Stomach (tissue), 9 donors: ENCODE measurements around the gene ELAC1. TPM values are rescaled to one million over a fixed set of nuclear protein-coding genes. Genes with fewer than 3 reads are reported as not detected.

Experiments
- DNase-seq, 2 donors: peaks; one replicate each; pipeline versions ENCODE4 v3.0.0 to v3.0.0-alpha.2; 2013 to 2019
- H3K27ac ChIP-seq, 5 donors: fragments of 200-600 bp in 4 of 5; sonication (generic) in 4 of 5; one replicate each; pipeline ENCODE4 v1.5.1; 2013 to 2019; ENCODE audit warnings: mild to moderate bottlenecking in 1 of 5, moderate library complexity in 1 of 5
- H3K27me3 ChIP-seq, 3 donors: fragments of 200-600 bp; sonication (generic); one replicate each; pipeline ENCODE4 v1.5.1; 2017 to 2019; ENCODE audit warnings: mixed run types in 1 of 3
- H3K36me3 ChIP-seq, 4 donors: fragments of 200-600 bp; sonication (generic); 1 replicate in 3 of 4; 2 replicates in 1 of 4; pipeline ENCODE4 v1.5.1; 2016 to 2019
- H3K4me1 ChIP-seq, 4 donors: fragments of 200-600 bp; sonication (generic); one replicate each; pipeline ENCODE4 v1.5.1; 2016 to 2019
- H3K4me3 ChIP-seq, 4 donors: fragments of 200-600 bp; sonication (generic) in 3 of 4; one replicate each; pipeline ENCODE4 v1.5.1; 2016 to 2019; ENCODE audit warnings: mild to moderate bottlenecking in 1 of 4
- H3K9me3 ChIP-seq, 4 donors: fragments of 200-600 bp; sonication (generic); one replicate each; pipeline ENCODE4 v1.5.1; 2016 to 2019
- EP300 ChIP-seq: sonication (generic); formaldehyde crosslinking; IDR thresholded peaks from one replicate; pipeline ENCODE4 v1.6.1; 2017; ENCODE audit warnings: antibody characterized with exemption
- POLR2A ChIP-seq, 4 donors: fragments of 450-650 bp; IDR thresholded peaks; one replicate each; pipeline ENCODE4 v1.6.1; 2016; ENCODE audit warnings: antibody characterized with exemption in 4 of 4, control low read depth in 2 of 4, mild to moderate bottlenecking in 1 of 4, moderate library complexity in 1 of 4
- POLR2AphosphoS5 ChIP-seq, 3 donors: sonication (generic); formaldehyde crosslinking; IDR thresholded peaks; one replicate each; pipeline ENCODE4 v1.6.1; 2016; ENCODE audit warnings: antibody characterized with exemption in 3 of 3
- WGBS, 5 donors: extraction: QIAGEN DNeasy Blood & Tissue Kit in 3 of 5; methylation state at CpG; one replicate each; pipeline versions ENCODE4 v1.1.5 to v1.1.7; 2013 to 2018; 5-methylcytosine and 5-hydroxymethylcytosine counted together
- intact Hi-C: fragments of 100-400 bp; cut with DNase I; formaldehyde crosslinking; loops from one replicate; pipeline ENCODE4 v1.15.1; 2023; ENCODE audit warnings: low total_unique reads
- polyA plus RNA-seq, 3 donors: library from polyadenylated mRNA; stranded (reverse); fragments of 200-250 nt; gene quantifications; one replicate each; pipeline ENCODE4 v1.2.3, GENCODE V29; 2013
- total RNA-seq, 5 donors: library from RNA; depleted of rRNA; stranded (reverse); fragments of >200 nt; gene quantifications; one replicate each; pipeline versions ENCODE4 v1.1.0 to v1.2.3, GENCODE V29; 2014 to 2016
- TF ChIP-seq, protein P1 (sequence below), 7 experiments: fragments of 450-650 bp in 4 of 7; fragments of 200-600 bp in 3 of 7; sonication (generic) in 3 of 7; IDR thresholded peaks; one replicate each; pipeline ENCODE4 v1.5.1; 2016 to 2019; ENCODE audit warnings: antibody characterized with exemption in 7 of 7, control low read depth in 2 of 7, mild to moderate bottlenecking in 1 of 7
- donor health status: healthy with polysubstance abuse.
- donor health status: Bipolar disorder and iron deficiency.
- donor health status: healthy.

Gene ELAC1
- total and polyA plus RNA-seq, 8 donors, result 0.87 to 22.8 (median 6.4) TPM

DNA sequence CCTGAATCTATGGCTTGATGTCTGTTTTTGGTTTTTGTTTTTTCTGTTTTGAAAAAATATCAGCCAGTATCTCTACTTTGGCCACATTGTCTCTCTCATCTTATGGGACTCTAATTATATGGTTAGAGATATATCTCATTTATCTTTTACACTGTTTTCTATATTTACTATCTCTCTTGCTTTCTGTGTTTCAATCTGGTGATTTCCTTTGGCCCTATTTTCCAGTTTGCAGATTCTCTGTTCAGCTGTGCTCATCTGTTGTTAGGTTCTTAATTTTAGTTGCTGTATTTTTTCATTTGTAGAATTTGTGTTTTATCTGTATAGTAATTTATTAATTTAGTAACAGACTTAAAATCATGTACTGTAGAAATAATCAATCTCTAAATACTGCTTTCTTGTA, 41.3 kb upstream of the ELAC1 start:
- intact Hi-C loops, result no loop called here
- TF ChIP-seq, protein P1, sequence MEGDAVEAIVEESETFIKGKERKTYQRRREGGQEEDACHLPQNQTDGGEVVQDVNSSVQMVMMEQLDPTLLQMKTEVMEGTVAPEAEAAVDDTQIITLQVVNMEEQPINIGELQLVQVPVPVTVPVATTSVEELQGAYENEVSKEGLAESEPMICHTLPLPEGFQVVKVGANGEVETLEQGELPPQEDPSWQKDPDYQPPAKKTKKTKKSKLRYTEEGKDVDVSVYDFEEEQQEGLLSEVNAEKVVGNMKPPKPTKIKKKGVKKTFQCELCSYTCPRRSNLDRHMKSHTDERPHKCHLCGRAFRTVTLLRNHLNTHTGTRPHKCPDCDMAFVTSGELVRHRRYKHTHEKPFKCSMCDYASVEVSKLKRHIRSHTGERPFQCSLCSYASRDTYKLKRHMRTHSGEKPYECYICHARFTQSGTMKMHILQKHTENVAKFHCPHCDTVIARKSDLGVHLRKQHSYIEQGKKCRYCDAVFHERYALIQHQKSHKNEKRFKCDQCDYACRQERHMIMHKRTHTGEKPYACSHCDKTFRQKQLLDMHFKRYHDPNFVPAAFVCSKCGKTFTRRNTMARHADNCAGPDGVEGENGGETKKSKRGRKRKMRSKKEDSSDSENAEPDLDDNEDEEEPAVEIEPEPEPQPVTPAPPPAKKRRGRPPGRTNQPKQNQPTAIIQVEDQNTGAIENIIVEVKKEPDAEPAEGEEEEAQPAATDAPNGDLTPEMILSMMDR (IDR thresholded peaks at IDR 0.05), result no peak
- TF ChIP-seq POLR2AphosphoS5 (IDR thresholded peaks at IDR 0.05) (no peak), EP300 (no peak), POLR2A (IDR thresholded peaks at IDR 0.05) (no peak)

DNA sequence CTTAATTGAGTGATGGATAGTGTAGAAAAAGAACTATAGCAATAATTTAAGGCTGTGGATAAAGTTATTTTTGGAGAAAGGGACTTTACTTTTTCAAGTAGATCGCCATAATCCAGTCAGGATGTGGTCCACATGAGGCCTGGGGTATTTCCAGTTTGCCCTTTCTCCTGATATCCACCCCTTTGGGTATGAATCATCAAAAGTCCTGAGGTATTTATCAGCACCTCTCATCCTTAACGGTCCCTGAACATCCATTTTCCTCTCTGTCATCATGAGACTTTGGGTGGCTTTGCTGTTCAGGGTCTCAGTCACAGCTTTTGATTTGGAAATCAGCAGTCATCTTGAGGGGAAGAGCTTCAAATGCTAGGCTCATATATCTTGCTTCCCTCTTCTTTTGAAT, 39.3 kb upstream of the ELAC1 start:
- H3K9me3 ChIP-seq, result no peaks in the 10 kb centered on the region
- DNase-seq, result no peak
- no peak overlapping the region for H3K4me3 ChIP-seq
- intact Hi-C loops, result no loop called here
- H3K27ac ChIP-seq, result no peak overlapping the region
- TF ChIP-seq, protein P1 (IDR thresholded peaks at IDR 0.05), result no peak
- TF ChIP-seq POLR2AphosphoS5 (IDR thresholded peaks at IDR 0.05) (no peak), POLR2A (IDR thresholded peaks at IDR 0.05) (no peak), EP300 (no peak)
- 84 to 90% (median 89%) methylated on average over 2 of the region's 2 CpGs for WGBS, 5 donors
- H3K27me3 ChIP-seq, result no peaks in the 10 kb centered on the region
- H3K36me3 ChIP-seq, result peaks cover 16 to 81% (median 72%) of the 10 kb centered on the region in 4 donors
- H3K4me1 ChIP-seq, result no peaks in the 10 kb centered on the region

More for the DNA sequence above, 41.3 kb upstream of the ELAC1 start:
- no peaks in the 10 kb centered on the region for H3K9me3 ChIP-seq
- H3K27ac ChIP-seq, result no peak overlapping the region
- no peak overlapping the region for H3K4me3 ChIP-seq
- peaks cover 20 to 82% (median 74%) of the 10 kb centered on the region in 4 donors for H3K36me3 ChIP-seq
- DNase-seq, result no peak
- H3K4me1 ChIP-seq, result no peaks in the 10 kb centered on the region
- H3K27me3 ChIP-seq, result no peaks in the 10 kb centered on the region

DNA sequence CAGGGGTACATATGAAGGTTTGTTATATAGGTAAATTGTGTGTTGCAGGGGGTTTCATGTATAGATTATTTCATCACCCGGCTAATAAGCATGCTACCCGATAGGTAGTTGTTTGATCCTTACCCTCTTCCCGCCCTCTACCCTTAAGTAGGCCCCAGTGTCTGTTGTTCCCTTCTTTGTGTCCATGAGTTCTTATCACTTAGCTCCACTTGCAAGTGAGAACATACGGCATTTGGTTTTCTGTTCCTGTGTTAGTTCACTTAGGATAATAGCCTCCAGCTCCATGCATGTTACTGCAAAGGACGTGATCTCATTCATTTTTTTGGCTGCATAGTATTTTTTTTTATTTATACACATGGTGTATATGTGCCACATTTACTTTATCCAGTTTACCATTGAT, 34.2 kb upstream of the ELAC1 start:
- no peaks in the 10 kb centered on the region for H3K4me1 ChIP-seq
- no peak overlapping the region for H3K4me3 ChIP-seq
- no peak overlapping the region for H3K27ac ChIP-seq
- no peaks in the 10 kb centered on the region for H3K9me3 ChIP-seq
- H3K27me3 ChIP-seq, result no peaks in the 10 kb centered on the region
- intact Hi-C loops, result no loop called here
- no peak for DNase-seq
- TF ChIP-seq EP300, result no peak
- no peak for TF ChIP-seq POLR2A (IDR thresholded peaks at IDR 0.05)
- TF ChIP-seq, protein P1 (IDR thresholded peaks at IDR 0.05), result no peak
- TF ChIP-seq POLR2AphosphoS5 (IDR thresholded peaks at IDR 0.05), result no peak
- H3K36me3 ChIP-seq, result peaks cover 4 to 54% (median 44%) of the 10 kb centered on the region in 4 donors
- WGBS, 5 donors, result 76 to 82% (median 80%) methylated on average over 5 of the region's 5 CpGs

DNA sequence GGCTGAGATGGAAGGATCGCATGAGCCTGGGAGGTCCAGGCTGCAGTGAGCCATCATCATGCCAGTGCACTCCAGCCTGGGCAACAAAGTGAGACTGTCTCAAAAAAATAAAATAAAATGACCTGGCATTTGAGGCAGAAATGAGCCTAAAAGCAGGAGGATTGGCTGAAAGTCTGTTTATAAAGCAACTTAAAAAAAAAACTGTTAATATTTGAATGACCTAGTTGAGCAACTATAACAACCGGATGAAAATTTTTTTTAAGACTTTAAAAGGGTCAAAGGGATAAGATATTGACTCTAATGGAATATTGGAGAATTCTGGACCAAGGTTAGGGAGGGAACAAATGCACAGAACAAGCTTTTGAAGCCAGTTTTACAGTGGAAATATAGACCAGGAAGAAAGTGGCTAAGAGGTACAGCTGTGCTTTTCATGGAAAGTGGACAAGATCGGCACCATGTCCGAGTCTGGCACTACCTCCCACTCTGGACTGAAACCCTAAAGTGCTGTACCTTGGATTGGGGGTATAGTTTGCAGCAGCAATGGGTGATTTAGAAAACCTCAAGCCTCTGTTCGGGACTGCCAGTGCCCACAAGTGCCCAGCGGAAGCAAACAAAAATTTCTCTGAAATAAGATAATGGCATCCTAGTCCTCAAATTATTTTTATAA, 33.2 kb upstream of the ELAC1 start:
- intact Hi-C loops, result no loop called here
- no peak for DNase-seq
- Histone ChIP-seq H3K4me3 (no peak overlapping the region), H3K27ac (no peak overlapping the region), H3K9me3 (no peaks in the 10 kb centered on the region), H3K4me1 (no peaks in the 10 kb centered on the region), H3K36me3 (peaks cover 0 to 51% (median 37%) of the 10 kb centered on the region in 4 donors), H3K27me3 (no peaks in the 10 kb centered on the region)
- WGBS, 5 donors, result 90 to 97% (median 93%) methylated on average over 6 of the region's 6 CpGs
- TF ChIP-seq EP300 (no peak), POLR2A (IDR thresholded peaks at IDR 0.05) (no peak), POLR2AphosphoS5 (IDR thresholded peaks at IDR 0.05) (no peak)
- TF ChIP-seq, protein P1 (IDR thresholded peaks at IDR 0.05), result no peak
